ENCODE results near the gene IL7R.
A peak's percentile ranks its signal among the peaks of the same experiment; 100 is the strongest.

IL7R gene

GRCh38 chr5:35908814-35909213 is 52.1 kb downstream of the IL7R start:
- DNase-seq (ENCODE audit: low spot score): no peak

GRCh38 chr5:35919191-35919590 is 62.5 kb downstream of the IL7R start:
- DNase-seq (ENCODE audit: low spot score): no peak

GRCh38 chr5:35920890-35921289 is 64.2 kb downstream of the IL7R start:
- no peak for DNase-seq (ENCODE audit: low spot score)

GRCh38 chr5:35921930-35922329 is 65.2 kb downstream of the IL7R start:
- DNase-seq (ENCODE audit: low spot score): no peak

- DNase-seq (ENCODE audit: low spot score): no peak
Measured at GRCh38 chr5:35922468-35922867, 65.8 kb downstream of the IL7R start.

- DNase-seq (ENCODE audit: low spot score): no peak
Measured at GRCh38 chr5:35924122-35924949, 67.6 kb downstream of the IL7R start.

GRCh38 chr5:35924950-35925722 is 68.4 kb downstream of the IL7R start:
- DNase-seq (ENCODE audit: low spot score): peak; percentile 11

- DNase-seq (ENCODE audit: low spot score): peak; percentile 48
Measured at GRCh38 chr5:35926389-35927051, 69.8 kb downstream of the IL7R start.

Measured in cerebellar cortex (tissue), 1 donor.